ENCODE results near the gene CHRNB4. TPM values are rescaled to one million over a fixed set of nuclear protein-coding genes. Genes with fewer than 3 reads are reported as not detected.

CHRNB4 gene
- total and polyA plus RNA-seq, 2 of the 8 experiments (the other 6 are each of a cell fraction or from before 2014, with no cell fraction given): 2.4 to 4.5 TPM

DNA sequence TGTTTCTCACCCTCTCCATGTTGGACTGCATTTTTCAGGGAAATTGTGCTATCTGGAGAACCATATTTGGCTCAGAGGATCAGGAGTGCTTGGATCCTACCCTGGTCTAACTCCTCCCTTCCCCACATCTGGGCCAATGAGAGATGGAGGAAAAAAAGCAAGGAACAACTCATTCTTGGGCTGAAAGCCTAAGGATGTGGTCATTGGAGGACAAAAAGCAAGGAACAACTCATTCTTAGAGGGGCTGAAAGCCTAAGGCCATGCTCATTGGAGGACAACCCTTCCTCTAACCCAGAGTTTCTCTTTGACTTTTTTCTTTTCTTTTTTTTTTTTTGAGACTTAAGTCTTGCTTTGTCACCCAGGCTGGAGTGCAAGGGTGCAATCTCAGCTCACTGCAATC is 48.6 kb upstream of the CHRNB4 start:
- no peak overlapping the region for H2BK120ac ChIP-seq (replicated peaks; ENCODE audit: low read depth, low read length)
- H2AFZ ChIP-seq (ENCODE audit: low read length): no peak overlapping the region
- no peak overlapping the region for H3K4me3 ChIP-seq (ENCODE audit: extremely low read depth in 1 of 4, insufficient read depth in 2 of 4, low read depth in 3 of 4, low read length in 4 of 4)
- no peak overlapping the region for H4K8ac ChIP-seq (ENCODE audit: extremely low read depth, insufficient read depth, low read length)
- DNase-seq (ENCODE audit: low read depth in 1 of 2, low spot score in 2 of 2) (no peak), FAIRE-seq (no peak)
- H3K79me1 ChIP-seq (ENCODE audit: low read depth, low read length): no peaks in the 10 kb centered on the region
- no peaks in the 10 kb centered on the region for H3K9me3 ChIP-seq (ENCODE audit: insufficient read depth in 2 of 2, low read depth in 1 of 2, low read length in 1 of 2)
- H3K4ac ChIP-seq (replicated peaks; ENCODE audit: insufficient read length, low read depth, low read length): no peak overlapping the region
- ChIA-PET POLR2A (ENCODE audit: partially characterized antibody) (no interaction called here), CTCF (ENCODE audit: partially characterized antibody) (interaction anchor here (1.0 to 9.0 kb wide), 7 partner anchors 8 to 69 kb away, joined by 3 to 45 read pairs (median 4); partner anchors contain the start of gene CHRNA3)
- H3K27me3 ChIP-seq (replicated peaks in 1 of 4; ENCODE audit: control insufficient read depth in 3 of 4, extremely low read depth in 1 of 4, insufficient read depth in 3 of 4, low read length in 3 of 4): no peaks in the 10 kb centered on the region
- H3K23ac ChIP-seq (ENCODE audit: insufficient read length): no peak overlapping the region
- no peak overlapping the region for H2BK15ac ChIP-seq (ENCODE audit: low read length)
- H4K20me1 ChIP-seq (replicated peaks in 1 of 2; ENCODE audit: control insufficient read depth in 1 of 2, insufficient read depth in 2 of 2, low read length in 2 of 2): no peaks in the 10 kb centered on the region
- no peak overlapping the region for H4K5ac ChIP-seq (ENCODE audit: insufficient read length, low read depth, low read length)
- no peak overlapping the region for H3K9ac ChIP-seq (replicated peaks in 1 of 4; ENCODE audit: extremely low read depth in 1 of 4, low read depth in 3 of 4, low read length in 3 of 4)
- no peak overlapping the region for H2BK5ac ChIP-seq (ENCODE audit: low read depth, low read length)
- no peak overlapping the region for H2AK5ac ChIP-seq (ENCODE audit: low read depth, low read length)
- H3K27ac ChIP-seq (ENCODE audit: low read depth, low read length): no peak overlapping the region
- no peaks in the 10 kb centered on the region for H3K79me2 ChIP-seq (ENCODE audit: control insufficient read depth in 1 of 2, insufficient read depth in 2 of 2, low read length in 2 of 2)
- H4K91ac ChIP-seq (replicated peaks; ENCODE audit: insufficient read length, low read length): no peak overlapping the region
- no peak overlapping the region for H2BK12ac ChIP-seq (ENCODE audit: low read depth, low read length)
- no peak overlapping the region for H3K18ac ChIP-seq (ENCODE audit: extremely low read depth, low read length)
- no peaks in the 10 kb centered on the region for H3K36me3 ChIP-seq (ENCODE audit: control insufficient read depth in 2 of 4, insufficient read depth in 4 of 4, low read length in 3 of 4)
- peaks cover 8 to 17% (median 12%) of the 10 kb centered on the region in 4 experiments for H3K4me1 ChIP-seq (replicated peaks in 1 of 4; ENCODE audit: control insufficient read depth in 3 of 4, insufficient read depth in 4 of 4, low read length in 3 of 4)
- no peak overlapping the region for H3K56ac ChIP-seq (replicated peaks; ENCODE audit: insufficient read length, low read depth, low read length)
- no peak overlapping the region for H2BK20ac ChIP-seq (ENCODE audit: low read length)
- no peaks in the 10 kb centered on the region for H3K23me2 ChIP-seq (ENCODE audit: low read depth, low read length)
- H3K4me2 ChIP-seq (ENCODE audit: insufficient read depth in 1 of 2, low read depth in 2 of 2, low read length in 2 of 2): no peak overlapping the region
- no peak overlapping the region for H3K14ac ChIP-seq (ENCODE audit: insufficient read length)
- TF ChIP-seq CREB1 (IDR thresholded peaks at IDR 0.05) (no peak), RXRA (IDR thresholded peaks at IDR 0.05; ENCODE audit: insufficient read depth, low read depth, low read length) (no peak)
